LNCAP (cell line): ENCODE data around the gene NRG2.

ENCODE experiments used
- CTCF ChIP-seq: fragments of 450-650 bp; IDR thresholded peaks from 2 replicates; pipeline ENCODE4 v1.5.1; 2017; ENCODE audit warnings: mild to moderate bottlenecking

The NRG2 gene

DNA sequence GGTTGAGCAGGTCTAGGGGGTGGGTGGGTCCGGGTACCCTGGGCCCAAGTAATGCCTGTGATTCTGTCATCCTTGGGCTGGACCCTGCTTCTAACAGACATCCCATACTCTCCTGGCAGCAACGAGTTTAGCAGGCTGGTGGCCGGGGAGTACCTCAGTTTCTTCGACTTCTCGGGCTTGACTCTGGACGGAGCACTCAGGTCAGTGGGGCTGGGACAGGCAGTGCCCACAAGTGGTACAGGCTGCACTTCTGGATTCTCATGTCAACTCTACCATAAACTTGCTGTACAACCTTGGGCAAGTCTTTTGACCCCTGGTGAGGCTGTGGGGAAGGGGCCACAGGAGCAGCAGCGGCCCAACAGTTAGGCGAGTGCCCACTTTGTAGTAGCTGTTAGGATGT, 225.7 kb downstream of the NRG2 start:
- no peak for TF ChIP-seq CTCF

DNA sequence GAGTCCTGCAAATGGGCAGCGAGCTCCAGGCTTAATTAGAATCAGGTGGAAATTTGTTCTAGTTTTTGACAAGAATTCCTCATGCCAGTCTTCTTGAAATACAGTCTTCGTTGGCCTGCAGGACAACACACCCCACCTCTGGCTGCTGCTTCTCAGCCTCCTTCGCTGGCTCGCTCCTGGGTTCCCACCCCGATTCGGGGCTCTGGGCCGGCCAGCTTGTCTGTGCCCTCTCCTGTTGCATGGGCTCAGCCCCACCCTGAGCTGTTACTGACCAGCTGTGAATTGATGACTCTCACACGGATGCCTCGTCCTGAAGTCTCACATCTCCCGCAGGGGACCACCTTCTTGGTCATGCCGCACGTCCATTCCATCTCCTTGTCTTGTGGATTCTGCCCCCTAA, 226.5 kb downstream of the NRG2 start:
- TF ChIP-seq CTCF, result no peak

GRCh38 chr5:139814704-139815280, 228.3 kb downstream of the NRG2 start:
- TF ChIP-seq CTCF, result no peak

- no peak for TF ChIP-seq CTCF
Observed at GRCh38 chr5:139814191-139814601, 228.9 kb downstream of the NRG2 start.

GRCh38 chr5:139812836-139813805, 230.0 kb downstream of the NRG2 start:
- TF ChIP-seq CTCF, result no peak

DNA sequence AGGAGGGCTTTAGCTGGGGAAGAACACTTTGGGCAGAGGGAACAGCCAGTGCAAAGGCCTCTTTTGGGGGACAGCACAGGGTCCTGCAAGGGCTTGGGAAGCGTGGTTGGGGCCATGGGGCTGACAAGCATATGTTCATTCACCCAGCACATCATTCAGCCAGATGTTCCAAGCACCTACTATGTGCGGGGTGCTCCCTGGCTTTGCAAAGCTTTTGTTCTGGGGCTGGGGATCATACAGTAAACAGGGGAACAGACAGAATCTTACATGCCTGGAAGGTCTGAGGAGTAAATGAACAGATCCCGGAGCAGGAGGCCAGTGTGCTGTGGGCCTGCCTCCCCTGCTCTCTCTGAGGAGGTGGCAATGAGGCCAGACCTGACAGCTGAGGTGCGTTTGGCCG, 230.8 kb downstream of the NRG2 start:
- TF ChIP-seq CTCF, result no peak

DNA sequence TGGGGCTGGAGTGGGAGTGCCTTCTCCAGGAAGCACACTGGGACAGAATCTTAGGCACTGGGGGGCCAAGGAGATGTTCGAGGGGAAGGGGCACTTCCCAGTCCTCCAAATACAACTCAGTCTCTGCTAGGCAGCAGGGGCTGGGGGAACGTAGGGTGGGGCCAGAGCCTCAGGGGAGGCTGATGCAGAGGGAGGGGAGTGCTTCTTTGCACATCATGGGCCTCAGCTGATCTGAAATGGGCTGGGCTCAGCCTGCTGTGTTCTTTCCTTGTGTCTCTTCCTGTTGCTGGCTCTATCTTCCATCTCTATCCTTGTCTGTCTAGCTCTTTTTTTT, 231.9 kb downstream of the NRG2 start:
- TF ChIP-seq CTCF, result no peak
